Tibial nerve (tissue), 4 donors: ENCODE measurements around the gene ARMC9.

Experiments used
- CTCF ChIP-seq, 5 experiments: fragments of 200-600 bp in 3 of 5; fragments of 450-650 bp in 2 of 5; sonication (generic) in 3 of 5; IDR thresholded peaks; one replicate each; pipeline ENCODE4 v1.5.1; 2016 to 2019; ENCODE audit warnings: antibody characterized with exemption in 5 of 5, mild to moderate bottlenecking in 3 of 5, moderate library complexity in 2 of 5
- EP300 ChIP-seq, 2 donors: sonication (generic); formaldehyde crosslinking; IDR thresholded peaks; one replicate each; pipeline ENCODE4 v1.6.1; 2017; ENCODE audit warnings: antibody characterized with exemption in 2 of 2, mild to moderate bottlenecking in 1 of 2
- POLR2A ChIP-seq, 2 donors: fragments of 450-650 bp; IDR thresholded peaks; one replicate each; pipeline ENCODE4 v1.6.1; 2017; ENCODE audit warnings: antibody characterized with exemption in 2 of 2, mild to moderate bottlenecking in 2 of 2, moderate library complexity in 2 of 2

GRCh38 chr2:231315896-231316295, 117.5 kb downstream of the ARMC9 start:
- TF ChIP-seq CTCF (IDR thresholded peaks at IDR 0.05) (no peak), POLR2A (IDR thresholded peaks at IDR 0.05) (no peak), EP300 (IDR thresholded peaks at IDR 0.05) (no peak)
